ENCODE data around the gene MACROD2.

MACROD2 gene

DNA sequence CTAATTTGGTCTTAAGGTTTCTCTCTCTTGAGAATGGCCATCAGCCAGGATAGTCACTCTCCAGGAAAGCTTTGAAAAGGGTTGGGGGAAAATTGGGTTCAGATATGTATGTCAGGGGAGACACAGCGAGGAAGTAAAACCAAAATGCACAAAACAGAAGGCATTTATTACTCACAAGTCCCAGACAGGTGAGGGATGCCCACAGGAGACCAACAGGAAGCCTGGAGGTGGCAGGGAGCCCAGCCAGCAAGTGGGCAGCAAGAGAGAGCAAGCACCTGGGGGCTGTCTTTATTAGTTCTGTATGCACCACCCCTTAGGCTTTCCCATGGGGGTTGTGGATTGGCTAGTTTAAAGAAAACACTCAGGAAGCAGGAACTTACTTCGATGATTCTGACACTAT is 1870.2 kb downstream of the MACROD2 start:
- no peak for DNase-seq

GRCh38 chr20:15866916-15867730 is 1871.8 kb downstream of the MACROD2 start:
- DNase-seq = no peak

GRCh38 chr20:15867899-15868298 is 1872.6 kb downstream of the MACROD2 start:
- no peak for DNase-seq

- no peak for DNase-seq
Observed at GRCh38 chr20:15875446-15875845, 1880.1 kb downstream of the MACROD2 start.

GRCh38 chr20:15882553-15882952 is 1887.2 kb downstream of the MACROD2 start:
- no peak for DNase-seq

DNA sequence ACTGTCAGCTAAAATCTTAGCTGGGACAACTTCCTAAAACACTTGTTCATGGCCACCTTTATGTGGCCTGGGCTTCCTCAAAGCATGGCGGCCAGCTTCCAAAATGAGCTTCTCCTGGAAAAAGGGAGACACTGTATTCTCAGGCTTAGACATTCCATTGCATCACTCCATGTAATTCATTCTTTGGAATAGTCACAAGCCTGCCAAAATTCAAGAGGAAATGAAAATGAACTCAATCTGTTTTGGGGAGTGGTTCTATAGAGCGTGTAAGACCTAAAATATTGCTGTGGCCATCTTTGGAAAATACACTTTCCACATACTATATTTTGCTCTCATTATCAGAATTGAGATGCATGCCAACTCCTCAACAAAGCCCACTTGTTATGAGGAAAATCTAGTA is 1890.9 kb downstream of the MACROD2 start:
- DNase-seq = no peak

DNA sequence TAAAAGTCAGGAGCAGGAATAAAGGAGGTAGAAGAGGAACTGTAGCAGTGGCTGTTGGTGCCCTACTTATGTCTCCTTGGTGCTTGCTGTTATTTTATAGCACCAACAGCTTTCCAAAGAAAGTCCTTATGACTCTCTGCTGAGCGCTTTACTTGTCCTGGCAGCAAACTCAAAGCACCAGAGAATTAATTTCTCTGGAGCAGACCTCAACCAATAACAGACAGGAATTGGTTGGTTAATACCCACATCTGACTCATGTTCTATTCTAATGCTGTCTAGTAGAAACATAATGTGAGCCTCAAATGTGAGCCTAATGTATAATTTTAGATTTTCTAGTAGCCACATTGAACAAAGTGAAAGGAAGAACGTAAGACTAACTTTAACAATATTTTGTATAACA is 1892.1 kb downstream of the MACROD2 start:
- no peak for DNase-seq

- DNase-seq = no peak
Observed at GRCh38 chr20:15889061-15889460, 1893.7 kb downstream of the MACROD2 start.

DNA sequence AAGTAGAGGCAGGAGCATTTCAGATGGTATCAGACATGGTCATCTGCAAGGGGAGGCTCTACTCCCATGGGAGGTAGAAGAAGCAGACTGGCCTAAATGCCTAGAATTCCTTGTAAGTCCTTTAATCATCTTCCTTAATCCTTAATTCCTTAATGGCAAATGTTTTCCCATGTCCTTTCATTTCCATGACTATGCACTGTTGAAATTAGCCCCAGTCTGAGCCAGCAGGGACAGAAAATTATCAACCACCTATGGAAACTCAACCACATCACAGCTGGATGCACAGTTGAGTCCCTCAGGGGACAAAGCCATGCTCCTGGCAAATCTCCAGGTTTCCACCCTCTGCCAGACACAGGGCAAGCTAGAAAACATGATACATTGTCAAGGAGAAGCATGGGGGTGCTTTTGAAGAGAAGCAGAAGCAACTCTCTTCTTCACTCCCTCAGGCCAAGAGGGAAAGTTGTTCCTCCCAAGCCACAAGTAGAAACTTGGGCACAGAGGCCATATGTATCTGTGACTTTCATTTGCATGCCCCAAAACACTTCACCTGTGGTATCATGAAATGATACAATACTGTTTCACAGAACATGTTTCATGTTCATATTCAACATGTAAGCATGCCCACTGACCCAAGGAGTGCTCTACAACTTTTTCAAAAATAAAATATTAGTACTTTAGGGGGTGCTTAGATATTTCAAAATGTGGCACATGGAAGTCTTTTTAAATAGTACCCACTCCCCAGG is 1894.4 kb downstream of the MACROD2 start:
- no peak for DNase-seq

- no peak for DNase-seq
Observed at GRCh38 chr20:15890407-15890982, 1895.2 kb downstream of the MACROD2 start.

DNA sequence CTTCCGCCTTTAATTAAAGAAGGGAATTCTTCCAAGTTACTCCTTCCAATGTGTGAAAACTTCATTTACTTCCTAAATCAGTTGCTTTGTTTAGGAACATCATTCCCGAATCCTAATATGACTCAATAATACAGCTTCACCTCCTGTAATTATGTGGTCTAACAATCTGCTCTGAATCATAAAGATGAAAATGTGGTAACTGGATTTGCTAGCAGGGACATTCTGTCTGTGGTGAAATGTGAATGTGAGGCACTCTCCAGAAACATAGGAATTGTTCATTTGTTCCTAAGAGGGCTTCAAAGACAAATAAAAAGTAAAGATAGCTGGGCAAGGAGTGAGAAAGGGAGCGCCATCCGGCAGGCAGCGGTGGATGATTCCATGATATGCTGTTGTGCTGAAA is 1899.8 kb downstream of the MACROD2 start:
- no peak for DNase-seq

GRCh38 chr20:15895560-15896084 is 1900.3 kb downstream of the MACROD2 start:
- no peak for DNase-seq

- DNase-seq = no peak
Observed at GRCh38 chr20:15899967-15900366, 1904.7 kb downstream of the MACROD2 start.

DNA sequence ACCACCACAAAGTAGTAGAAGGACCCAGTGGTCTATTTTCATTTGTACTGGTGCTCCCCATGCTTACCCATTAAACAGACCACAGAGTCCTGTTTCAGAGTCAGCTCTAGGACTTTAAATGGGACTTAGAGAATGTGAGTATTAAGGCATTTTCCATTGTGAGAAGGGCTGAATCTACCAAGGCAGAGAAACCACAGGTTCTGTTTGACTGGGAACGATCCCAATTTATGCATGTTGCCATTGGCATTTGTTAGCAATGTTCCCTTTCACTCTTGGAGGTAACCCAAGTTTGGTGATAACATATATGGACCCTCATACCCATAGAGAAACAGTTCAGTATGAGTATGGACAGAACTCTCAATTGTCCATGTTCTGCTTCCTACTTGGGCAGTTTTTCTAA is 1905.1 kb downstream of the MACROD2 start:
- no peak for DNase-seq

GRCh38 chr20:15902493-15902892 is 1907.2 kb downstream of the MACROD2 start:
- no peak for DNase-seq

- no peak for DNase-seq
Observed at GRCh38 chr20:15905661-15906060, 1910.3 kb downstream of the MACROD2 start.

GRCh38 chr20:15909995-15910394 is 1914.7 kb downstream of the MACROD2 start:
- DNase-seq = no peak

GRCh38 chr20:15911581-15911980 is 1916.3 kb downstream of the MACROD2 start:
- no peak for DNase-seq

DNA sequence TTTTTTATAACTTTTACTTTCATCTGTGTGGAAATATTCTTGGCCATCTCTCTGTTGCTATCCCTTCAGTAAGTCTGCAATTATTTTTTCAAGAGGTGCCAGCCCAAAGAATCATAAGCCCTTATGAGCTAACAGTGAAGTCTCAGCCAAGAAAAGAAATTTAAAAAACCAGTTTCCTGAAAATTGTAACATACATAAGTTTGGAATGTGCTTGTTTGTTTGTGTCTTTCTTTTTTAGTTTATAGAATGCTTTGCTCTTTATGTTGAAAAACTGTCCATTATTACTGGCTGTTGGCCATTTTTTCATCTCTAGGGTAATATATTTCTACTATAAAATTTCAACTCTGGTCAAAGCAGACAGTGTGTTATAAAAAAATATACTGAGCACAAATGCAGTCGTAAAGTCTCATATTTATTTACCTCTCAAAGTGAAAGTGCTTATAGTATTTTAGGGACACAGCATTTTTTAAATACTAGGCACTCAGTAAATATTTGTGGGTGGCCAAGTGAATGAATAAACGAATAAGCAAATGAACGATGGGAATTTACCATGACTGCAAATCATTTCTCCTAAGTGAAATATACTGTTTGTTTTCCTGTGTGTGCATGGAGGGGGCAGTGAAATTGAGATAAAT is 1918.2 kb downstream of the MACROD2 start:
- DNase-seq = no peak

DNA sequence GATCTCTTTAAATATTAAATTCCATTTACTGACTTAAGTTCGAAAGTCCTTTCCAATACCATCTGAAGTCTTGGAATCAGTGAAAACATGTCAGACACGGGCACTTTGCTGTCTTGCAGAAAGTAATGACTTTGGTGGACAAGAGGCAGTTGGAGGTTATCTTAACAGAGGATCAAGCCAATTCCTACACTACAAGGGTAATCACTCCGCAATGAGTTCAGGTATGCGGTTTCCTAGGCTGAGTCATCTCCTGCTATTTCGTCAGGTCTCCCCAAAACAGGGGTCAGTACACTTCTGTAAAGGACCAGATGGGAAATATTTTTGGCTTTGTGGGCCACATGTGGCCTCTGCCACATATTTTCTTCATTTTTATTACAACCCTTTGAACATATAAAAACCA is 1921.3 kb downstream of the MACROD2 start:
- no peak for DNase-seq

GRCh38 chr20:15917283-15917682 is 1922.0 kb downstream of the MACROD2 start:
- no peak for DNase-seq

DNA sequence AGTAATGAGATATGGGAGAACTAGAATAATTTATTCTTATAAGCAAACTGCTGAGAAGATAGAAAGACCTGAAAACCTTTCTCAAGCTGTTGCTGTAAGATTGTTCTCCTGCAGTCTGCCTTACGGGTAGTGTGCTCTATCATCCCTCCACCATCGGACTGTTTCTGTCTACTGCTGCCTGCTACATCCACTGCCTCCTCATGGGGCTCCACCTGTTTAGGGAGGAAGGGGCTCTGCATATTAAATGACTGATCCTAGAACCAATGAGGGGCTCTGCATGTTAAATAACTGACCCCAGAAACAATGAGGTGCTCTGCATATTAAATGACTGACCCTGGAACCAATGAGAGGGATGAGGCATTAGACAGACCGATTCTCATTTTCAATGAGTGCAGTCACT is 1923.3 kb downstream of the MACROD2 start:
- no peak for DNase-seq

DNA sequence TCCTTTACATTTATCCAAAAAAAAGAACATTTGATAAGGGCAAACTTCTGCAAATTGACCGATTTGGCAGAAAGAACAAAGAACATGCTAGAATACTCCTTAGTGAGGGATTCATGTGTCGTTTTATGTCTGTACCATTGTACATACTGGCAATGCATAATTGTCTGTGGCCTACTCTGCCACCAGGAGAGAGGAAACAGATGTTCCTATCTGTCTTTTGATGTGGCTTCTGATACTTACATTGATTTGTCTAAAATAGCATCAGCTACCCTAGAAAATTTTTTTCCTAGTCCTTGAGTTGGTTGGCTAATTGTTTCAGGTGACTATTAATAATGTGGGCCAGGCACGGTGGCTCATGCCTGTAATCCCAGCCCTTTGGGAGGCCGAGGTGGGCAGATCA is 1923.8 kb downstream of the MACROD2 start:
- no peak for DNase-seq

Measured in HCEC 1CT (cell line).